Tibial nerve (tissue), 4 donors: ENCODE measurements around the gene SUGP1.

Experiments
- CTCF ChIP-seq, 5 experiments: fragments of 200-600 bp in 3 of 5; fragments of 450-650 bp in 2 of 5; sonication (generic) in 3 of 5; IDR thresholded peaks; one replicate each; pipeline ENCODE4 v1.5.1; 2016 to 2019; ENCODE audit warnings: antibody characterized with exemption in 5 of 5, mild to moderate bottlenecking in 3 of 5, moderate library complexity in 2 of 5
- EP300 ChIP-seq, 2 donors: sonication (generic); formaldehyde crosslinking; IDR thresholded peaks; one replicate each; pipeline ENCODE4 v1.6.1; 2017; ENCODE audit warnings: antibody characterized with exemption in 2 of 2, mild to moderate bottlenecking in 1 of 2

DNA sequence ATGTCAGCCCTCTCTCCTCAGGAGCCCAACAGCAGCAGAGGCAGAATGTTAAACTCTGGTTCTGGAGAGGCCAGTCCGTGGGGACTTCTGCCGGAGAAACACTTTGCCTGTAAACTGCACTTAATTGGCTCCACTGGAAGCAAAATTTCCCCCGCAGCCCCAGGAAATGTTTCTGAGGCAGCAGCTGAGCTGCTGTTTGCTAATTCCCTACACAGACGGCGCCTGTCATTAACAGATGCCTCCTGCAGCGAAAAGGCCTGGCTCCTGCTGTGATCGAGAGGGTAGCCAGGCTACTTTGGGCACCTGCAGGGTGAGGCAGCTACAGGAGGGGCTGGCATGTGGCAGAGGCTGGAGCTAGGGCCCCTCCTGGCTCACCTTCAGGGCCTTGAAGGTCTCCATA, 42.0 kb downstream of the SUGP1 start:
- TF ChIP-seq CTCF (IDR thresholded peaks at IDR 0.05) (no peak), EP300 (IDR thresholded peaks at IDR 0.05) (no peak)
